Measurements from ENCODE around the gene KCNQ1. TPM values are rescaled to one million over a fixed set of nuclear protein-coding genes. Genes with fewer than 3 reads are reported as not detected.

Gene KCNQ1
- total RNA-seq, 1 donor from 2014 or later, result 2.7 TPM

- no peaks in the 10 kb centered on the region for H3K4me1 ChIP-seq
- H3K4me3 ChIP-seq, result no peak overlapping the region
- DNase-seq (ENCODE audit: extremely low spot score in 2 of 2), result no peak
- no peaks in the 10 kb centered on the region for H3K27me3 ChIP-seq
- H3K27ac ChIP-seq, result no peak overlapping the region
- no peaks in the 10 kb centered on the region for H3K9me3 ChIP-seq
- TF ChIP-seq POLR2AphosphoS5 (IDR thresholded peaks at IDR 0.05; ENCODE audit: insufficient read depth in 1 of 2, low read depth in 1 of 2) (no peak), CTCF (IDR thresholded peaks at IDR 0.05) (no peak), POLR2A (IDR thresholded peaks at IDR 0.05) (no peak)
- intact Hi-C loops (cut with DNase I), result no loop called here
- no peaks in the 10 kb centered on the region for H3K36me3 ChIP-seq
Measured at GRCh38 chr11:2433106-2433925, 11.5 kb upstream of the KCNQ1 start.

GRCh38 chr11:2434008-2434407, 10.8 kb upstream of the KCNQ1 start:
- intact Hi-C loops (cut with DNase I), result no loop called here
- Histone ChIP-seq H3K4me3 (no peak overlapping the region), H3K36me3 (no peaks in the 10 kb centered on the region), H3K27ac (no peak overlapping the region), H3K4me1 (no peaks in the 10 kb centered on the region), H3K27me3 (no peaks in the 10 kb centered on the region), H3K9me3 (no peaks in the 10 kb centered on the region)
- no peak for DNase-seq (ENCODE audit: extremely low spot score in 2 of 2)
- TF ChIP-seq POLR2AphosphoS5 (IDR thresholded peaks at IDR 0.05; ENCODE audit: insufficient read depth in 1 of 2, low read depth in 1 of 2) (no peak), CTCF (IDR thresholded peaks at IDR 0.05) (no peak), POLR2A (IDR thresholded peaks at IDR 0.05) (no peak)

- Histone ChIP-seq H3K9me3 (no peaks in the 10 kb centered on the region), H3K27ac (no peak overlapping the region), H3K4me1 (no peaks in the 10 kb centered on the region), H3K27me3 (no peaks in the 10 kb centered on the region), H3K4me3 (no peak overlapping the region), H3K36me3 (no peaks in the 10 kb centered on the region)
- no peak for DNase-seq (ENCODE audit: extremely low spot score in 2 of 2)
- TF ChIP-seq POLR2AphosphoS5 (IDR thresholded peaks at IDR 0.05; ENCODE audit: insufficient read depth in 1 of 2, low read depth in 1 of 2), result no peak
- no peak for TF ChIP-seq CTCF (IDR thresholded peaks at IDR 0.05)
- intact Hi-C loops (cut with DNase I), result no loop called here
Measured at GRCh38 chr11:2434506-2435255, 10.1 kb upstream of the KCNQ1 start.

- Histone ChIP-seq H3K4me1 (no peaks in the 10 kb centered on the region), H3K4me3 (no peak overlapping the region), H3K27ac (no peak overlapping the region), H3K9me3 (no peaks in the 10 kb centered on the region), H3K27me3 (no peaks in the 10 kb centered on the region), H3K36me3 (no peaks in the 10 kb centered on the region)
- TF ChIP-seq POLR2AphosphoS5 (IDR thresholded peaks at IDR 0.05; ENCODE audit: insufficient read depth in 1 of 2, low read depth in 1 of 2), result no peak
- TF ChIP-seq CTCF (IDR thresholded peaks at IDR 0.05), result no peak
- no peak for TF ChIP-seq POLR2A (IDR thresholded peaks at IDR 0.05)
- no peak for DNase-seq (ENCODE audit: extremely low spot score in 2 of 2)
- intact Hi-C loops (cut with DNase I), result no loop called here
Measured at GRCh38 chr11:2435288-2436012, 9.4 kb upstream of the KCNQ1 start.
